ENCODE results near the gene FOXJ3.
A peak's percentile ranks its signal among the peaks of the same experiment; 100 is the strongest.
"Not testable (repeated sequence)": the region's sequence is repeated elsewhere in the genome, so short reads cannot be mapped to it uniquely, and the experiment has no call there.

The FOXJ3 gene

GRCh38 chr1:42239555-42239954 is 95.5 kb downstream of the FOXJ3 start:
- no peak for DNase-seq

GRCh38 chr1:42239041-42239440 is 96.0 kb downstream of the FOXJ3 start:
- no peak for DNase-seq

- no peak for DNase-seq
Measured at GRCh38 chr1:42231253-42231652, 103.8 kb downstream of the FOXJ3 start.

DNA sequence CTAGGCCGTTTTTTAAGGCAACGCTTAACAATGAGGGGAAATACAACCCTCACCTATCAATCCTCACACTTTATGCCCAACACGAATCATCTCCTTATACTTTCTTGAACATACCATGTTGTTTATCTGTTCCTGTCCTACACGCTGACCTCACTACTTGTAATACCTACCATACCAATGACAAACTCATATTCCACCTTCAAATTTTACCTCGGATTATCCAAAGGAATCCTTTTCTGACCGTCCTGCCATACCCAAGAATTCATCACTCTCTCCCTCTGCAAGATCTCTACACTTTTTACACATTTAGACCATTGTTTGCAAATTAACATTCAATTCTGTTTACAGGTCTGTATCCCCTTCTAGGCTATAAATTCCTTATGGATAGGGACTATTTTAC is 106.1 kb downstream of the FOXJ3 start:
- peak; percentile 22 for DNase-seq

GRCh38 chr1:42223036-42223435 is 112.0 kb downstream of the FOXJ3 start:
- no peak for DNase-seq

DNA sequence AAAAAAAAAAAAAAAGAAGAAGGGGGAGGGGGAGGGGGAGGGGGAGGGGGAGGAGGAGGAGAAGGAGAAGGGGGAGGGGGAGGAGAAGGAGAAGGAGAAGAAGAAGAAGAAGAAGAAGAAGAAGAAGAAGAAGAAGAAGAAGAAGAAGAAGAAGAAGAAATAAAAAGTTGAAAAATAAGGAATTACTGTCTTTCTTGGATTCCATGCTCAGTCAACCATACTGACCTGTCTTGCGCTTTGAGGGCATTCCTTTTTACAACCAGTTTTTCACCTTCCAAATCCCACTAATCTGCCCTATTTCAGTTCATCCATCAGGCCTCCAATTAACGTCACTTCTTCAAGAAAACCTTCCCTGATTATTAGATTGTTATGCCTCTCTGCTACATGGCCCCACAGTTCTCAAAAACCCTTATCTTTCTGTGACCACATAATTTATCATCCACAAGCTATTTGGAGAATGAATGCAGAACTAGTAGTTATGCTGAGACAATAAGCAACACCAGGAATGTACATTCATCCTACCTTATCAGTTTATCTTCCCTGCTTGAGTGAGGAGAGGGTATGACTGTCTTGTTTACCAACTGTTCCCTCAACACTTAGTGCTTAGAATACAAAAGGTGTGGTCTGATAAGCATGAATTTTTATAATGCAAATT is 113.0 kb downstream of the FOXJ3 start:
- DNase-seq = peak; percentile 97

DNA sequence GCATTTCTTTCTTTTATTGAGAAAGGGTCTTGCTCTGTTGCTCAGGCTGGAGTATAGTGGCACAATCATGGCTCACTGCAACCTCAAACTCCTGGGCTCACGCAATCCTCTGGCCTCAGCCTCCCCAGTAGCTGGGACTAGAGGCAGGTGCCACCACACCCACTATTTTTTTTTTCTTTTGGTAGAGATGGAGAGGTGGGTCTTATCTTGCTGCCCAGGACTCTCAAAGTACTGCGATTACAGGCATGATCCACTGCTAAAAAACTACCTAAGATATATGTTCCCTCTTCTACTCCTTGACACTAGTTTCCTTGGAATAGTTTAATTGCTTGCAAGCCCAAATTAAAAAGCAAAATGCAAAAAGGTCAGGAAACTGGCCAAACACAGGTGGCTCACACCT is 113.6 kb downstream of the FOXJ3 start:
- DNase-seq = no peak

DNA sequence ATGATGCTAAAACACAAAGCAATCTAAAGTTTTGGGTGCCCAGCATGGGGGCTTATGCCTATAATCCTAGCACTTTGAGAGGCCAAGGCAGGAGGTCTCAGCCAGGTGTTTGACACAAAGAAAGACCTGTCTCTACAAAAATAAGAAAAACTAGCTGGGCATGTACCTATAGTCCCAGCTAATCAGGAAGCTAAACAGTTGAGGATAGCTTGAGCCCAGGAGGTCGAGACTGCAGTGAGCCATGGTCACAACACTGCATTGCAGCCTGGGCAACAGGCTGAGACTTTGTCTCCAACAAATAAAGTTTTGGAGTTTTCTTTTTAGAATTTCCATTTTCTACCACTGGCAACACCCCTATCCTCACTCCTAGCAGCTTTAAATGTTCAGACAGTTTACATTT is 115.4 kb downstream of the FOXJ3 start:
- DNase-seq = no peak

- DNase-seq = peak; percentile 87
Measured at GRCh38 chr1:42214447-42214871, 120.6 kb downstream of the FOXJ3 start.

DNA sequence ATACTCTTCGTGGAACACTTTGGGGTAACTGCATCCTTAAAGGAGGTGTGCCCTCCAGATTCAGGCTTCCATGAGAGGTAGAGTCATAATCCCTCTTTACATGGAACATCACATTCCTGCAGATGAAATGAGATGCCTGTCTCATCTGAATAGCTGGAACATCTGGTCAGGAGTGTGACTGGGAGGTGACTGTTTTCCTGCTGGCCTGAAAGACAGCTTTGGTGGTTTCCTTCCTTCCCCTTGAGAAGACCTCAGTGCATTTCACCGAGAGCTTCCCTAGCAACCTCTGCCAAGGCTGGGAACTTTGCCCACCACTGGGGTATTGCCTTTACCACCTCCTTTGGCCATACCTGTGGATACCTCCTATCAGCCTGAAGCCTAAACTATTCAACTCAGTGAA is 123.8 kb downstream of the FOXJ3 start:
- DNase-seq = no peak

DNA sequence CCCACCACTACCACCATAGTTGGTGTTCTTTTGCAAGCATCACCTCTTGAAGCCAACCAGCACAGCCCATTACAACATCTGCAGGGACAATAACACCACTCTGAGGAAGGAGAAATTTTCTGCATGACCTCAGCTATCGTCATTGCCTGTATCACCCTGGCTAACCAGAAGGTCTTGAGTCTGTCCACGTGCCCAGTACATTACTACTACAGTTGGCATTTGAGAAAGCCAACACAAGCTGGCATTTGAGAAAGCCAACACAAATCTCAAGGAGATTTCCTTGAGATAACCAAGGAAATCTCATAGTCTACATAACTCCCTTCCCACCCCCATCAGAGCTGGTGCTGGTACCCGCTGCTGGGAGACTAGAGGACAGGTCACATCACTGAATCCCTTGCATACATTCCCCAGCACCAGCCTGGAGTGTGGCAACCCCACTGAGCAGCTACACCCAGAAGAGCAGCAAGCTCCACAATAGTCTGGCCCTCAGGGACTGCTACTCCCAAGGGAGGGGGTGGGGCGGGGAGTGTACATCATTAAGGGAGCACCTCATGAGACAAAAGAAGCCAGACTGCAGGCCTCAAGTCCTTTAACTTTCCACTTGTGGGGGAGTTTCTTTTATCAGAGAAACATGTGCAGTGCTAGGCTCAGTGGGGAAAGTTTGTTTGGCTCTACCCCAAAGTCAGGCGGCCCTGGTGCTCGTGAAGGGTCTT is 124.5 kb downstream of the FOXJ3 start:
- DNase-seq = peak; percentile 40

DNA sequence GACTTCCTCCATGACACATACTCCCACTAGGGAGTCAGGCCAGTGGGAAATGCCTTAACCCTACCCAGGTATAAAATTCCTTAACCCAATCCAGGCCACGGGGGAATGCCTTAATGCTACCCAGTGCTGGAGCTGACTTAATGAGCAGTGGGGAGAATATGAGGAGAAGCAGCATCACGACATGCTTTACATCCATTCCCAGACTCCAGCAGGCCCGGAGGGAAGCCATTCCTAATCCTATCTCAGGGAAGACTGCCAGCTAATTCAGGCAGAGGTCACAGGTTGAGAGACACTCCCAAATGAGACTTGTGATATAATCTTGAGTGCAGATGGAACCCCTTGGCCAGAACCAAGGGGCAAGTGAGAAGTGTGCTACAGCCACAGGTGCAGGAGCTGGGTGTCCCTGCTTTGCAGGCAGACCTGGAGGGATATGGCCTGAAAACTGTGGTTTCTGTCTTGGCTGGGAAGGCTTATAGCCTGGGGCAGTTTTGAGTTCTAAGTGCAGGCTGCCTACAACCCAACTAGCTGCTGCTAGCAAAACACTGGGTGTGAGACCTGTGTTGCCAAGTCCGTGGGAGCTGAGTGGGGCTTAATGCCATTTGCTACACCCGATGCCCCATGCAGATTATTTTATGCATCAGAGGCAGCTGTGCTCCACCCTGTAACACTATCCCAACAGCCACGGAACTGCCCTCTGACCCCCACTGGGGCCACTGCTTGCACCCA is 125.3 kb downstream of the FOXJ3 start:
- peak; percentile 73 for DNase-seq

- not testable (repeated sequence) for DNase-seq
Measured at GRCh38 chr1:42206930-42207329, 128.1 kb downstream of the FOXJ3 start.

DNA sequence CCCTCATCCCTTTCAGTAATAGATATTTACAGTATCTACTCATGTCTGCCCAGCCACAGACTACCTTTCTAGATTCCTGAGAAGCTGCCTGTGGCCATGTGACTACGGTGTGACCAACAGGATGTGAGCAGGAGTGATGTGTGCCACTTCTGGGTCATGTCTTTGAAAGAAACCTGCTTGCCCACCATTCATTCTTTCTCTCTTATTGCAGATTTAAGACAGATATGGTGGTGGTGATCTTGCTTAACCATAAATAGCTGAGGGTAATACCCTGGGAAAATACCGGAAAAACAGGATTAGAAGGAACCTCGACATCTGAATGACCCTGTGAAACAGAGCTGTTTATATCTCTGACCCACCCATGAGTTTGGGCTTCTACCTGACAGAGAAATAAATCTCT is 128.9 kb downstream of the FOXJ3 start:
- DNase-seq = no peak

- DNase-seq = no peak
Measured at GRCh38 chr1:42201986-42202385, 133.0 kb downstream of the FOXJ3 start.

- DNase-seq = no peak
Measured at GRCh38 chr1:42198251-42198650, 136.8 kb downstream of the FOXJ3 start.

DNA sequence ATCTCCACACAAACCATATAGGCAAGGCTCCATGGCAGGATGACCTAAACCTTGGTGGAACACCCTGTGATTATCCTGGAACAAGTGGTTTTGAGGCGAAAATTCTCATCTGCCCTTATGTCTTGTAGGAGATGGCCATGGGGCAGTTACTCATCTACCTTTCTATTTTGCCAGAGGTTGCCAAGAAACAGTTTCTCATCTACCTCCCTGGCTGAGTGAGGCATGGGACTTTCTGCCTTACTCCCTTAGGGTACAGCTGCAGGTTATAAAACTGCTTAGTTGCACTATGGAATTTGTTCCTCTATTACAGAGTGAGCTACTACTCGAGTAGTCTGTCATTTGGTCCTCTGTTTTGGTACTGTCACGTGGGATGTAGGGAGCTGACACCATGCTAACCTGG is 139.2 kb downstream of the FOXJ3 start:
- peak; percentile 33 for DNase-seq

DNA sequence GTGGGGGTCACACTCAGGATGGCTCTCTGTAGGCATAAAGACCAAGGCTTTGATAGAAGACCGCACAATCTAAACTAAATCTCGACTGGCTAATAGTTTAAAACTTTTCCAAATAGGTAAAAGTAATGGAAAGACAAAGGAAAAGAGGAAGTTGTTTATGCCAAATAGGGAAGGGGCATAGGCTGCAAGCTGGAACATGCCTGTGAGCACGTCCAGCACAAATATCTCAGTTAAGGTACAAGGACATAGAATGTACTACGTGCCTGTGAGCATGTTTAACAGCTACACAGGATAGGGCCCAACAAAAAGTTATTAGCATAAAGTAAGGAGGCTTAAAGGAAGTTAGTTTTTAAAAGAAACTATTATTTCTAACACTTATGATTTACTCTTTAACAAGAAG is 142.9 kb downstream of the FOXJ3 start:
- DNase-seq = no peak

DNA sequence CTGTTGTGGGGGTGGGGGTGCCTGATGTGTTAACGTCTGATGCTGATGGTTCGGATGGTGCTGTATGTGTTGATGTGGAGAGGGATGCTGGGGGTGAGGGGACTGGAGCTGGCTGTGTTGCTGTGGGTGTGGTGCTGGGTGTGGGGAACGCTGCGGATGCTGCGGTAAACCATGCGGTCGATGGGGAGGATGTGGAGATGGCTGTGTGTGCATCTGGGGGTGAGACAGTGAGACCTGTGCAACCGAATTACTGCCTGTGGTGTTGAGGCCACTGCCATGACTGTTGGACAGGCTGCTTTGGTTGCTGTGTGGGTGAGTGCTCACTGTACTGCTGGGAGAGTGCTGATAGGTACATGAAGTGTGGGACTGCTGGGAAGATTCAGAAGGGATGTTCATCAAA is 143.7 kb downstream of the FOXJ3 start:
- DNase-seq = no peak

DNA sequence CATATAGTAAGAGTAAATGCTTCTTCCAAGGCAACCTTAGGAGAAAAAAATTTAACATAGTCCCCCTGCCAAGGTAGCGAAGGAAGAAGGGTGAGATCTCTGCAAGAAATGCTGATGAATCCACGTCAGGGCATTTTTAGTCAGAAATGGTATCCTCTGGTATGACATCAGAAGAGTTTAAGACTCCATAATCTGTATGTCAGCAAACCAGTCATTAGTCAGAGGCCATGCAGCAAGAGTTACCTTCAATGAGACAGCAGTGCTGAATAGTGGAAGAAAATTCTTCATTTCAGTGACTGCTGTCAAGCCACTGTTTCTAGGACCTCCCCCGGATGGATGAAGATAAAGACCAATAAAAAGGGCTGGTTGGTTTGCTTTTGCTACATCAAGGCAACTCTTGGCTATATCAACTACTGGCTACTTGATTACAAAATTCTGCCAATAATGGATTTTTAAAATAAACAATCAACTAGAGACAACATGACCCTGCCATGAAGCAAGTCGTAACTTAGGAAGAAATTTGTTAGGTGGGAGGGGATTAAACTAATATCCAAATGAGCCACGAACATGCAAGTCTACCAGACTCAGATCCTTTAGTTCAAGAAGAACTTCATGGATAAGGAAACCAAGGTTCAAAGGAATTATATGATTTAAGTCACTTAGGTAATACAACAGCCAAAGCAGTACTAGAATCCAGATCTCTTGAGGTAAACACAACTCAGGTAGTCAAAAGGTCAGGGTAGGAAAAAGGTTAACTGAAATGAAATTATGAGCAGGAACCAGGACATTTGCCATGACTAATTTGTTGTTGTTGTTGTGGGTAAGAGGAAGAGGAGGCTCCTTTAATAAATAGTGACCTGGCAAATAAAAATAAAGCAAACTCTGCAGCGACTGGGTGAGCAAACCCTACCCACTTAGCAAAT is 144.8 kb downstream of the FOXJ3 start:
- DNase-seq = no peak

- DNase-seq = peak; percentile 56
Measured at GRCh38 chr1:42186152-42186551, 148.9 kb downstream of the FOXJ3 start.

DNA sequence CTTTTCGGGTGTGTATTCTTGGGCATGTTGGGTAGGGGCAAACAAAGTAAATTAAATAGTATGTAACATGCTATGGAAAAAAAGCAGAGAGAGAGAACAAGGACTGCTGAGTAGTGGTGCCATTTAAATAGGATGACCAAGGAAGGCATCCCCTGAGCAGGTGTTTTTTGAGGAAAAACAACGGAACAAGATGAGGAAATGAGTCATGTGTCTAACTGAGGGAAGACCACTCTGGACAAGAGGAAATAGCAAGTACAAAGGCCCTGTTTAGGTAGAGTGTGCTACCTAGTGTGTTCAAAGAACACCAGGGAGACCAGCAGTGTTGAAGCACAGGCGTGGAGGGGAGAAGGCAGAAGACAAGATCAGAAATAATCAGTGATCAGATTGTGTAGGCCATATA is 150.4 kb downstream of the FOXJ3 start:
- DNase-seq = no peak

GRCh38 chr1:42183957-42184268 is 151.1 kb downstream of the FOXJ3 start:
- DNase-seq = no peak
